NCI-H128 (cell line): Measurements from ENCODE around the gene FAM89B.

Experiments
- DNase-seq: peaks from one replicate; lab custom pipeline; 2025; ENCODE audit not compliant: unreplicated experiment; lab: John Stamatoyannopoulos, UW

Gene FAM89B

DNA sequence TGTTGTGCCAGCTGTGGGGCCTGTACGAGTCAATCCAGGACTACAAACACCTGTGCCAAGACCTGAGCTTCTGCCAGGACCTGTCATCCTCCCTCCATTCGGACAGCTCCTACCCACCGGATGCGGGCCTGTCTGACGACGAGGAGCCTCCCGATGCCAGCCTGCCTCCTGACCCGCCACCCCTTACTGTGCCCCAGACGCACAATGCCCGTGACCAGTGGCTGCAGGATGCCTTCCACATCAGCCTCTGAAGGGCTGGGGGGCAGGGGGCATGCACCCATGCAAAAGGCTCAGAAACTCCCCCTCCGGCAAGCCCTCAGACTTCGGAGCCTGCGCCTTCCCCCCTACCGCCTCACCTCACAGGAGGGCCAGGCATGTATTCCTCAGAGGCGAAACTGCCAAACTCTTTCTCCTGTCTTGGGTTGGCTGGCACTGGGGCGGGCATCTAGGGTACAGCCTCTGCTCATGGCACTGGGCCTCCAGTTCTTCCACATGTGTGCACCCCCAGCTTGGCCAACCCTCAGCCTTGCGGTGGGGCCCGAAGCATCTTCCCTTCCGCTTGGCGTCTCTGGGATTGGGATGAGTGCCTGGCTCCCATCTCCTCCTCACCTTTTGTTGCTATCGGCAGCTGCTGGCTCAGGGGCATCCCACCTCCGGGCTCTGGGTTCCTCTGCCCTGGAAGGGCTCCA is 1.2 kb downstream of the FAM89B start:
- DNase-seq, result no peak

DNA sequence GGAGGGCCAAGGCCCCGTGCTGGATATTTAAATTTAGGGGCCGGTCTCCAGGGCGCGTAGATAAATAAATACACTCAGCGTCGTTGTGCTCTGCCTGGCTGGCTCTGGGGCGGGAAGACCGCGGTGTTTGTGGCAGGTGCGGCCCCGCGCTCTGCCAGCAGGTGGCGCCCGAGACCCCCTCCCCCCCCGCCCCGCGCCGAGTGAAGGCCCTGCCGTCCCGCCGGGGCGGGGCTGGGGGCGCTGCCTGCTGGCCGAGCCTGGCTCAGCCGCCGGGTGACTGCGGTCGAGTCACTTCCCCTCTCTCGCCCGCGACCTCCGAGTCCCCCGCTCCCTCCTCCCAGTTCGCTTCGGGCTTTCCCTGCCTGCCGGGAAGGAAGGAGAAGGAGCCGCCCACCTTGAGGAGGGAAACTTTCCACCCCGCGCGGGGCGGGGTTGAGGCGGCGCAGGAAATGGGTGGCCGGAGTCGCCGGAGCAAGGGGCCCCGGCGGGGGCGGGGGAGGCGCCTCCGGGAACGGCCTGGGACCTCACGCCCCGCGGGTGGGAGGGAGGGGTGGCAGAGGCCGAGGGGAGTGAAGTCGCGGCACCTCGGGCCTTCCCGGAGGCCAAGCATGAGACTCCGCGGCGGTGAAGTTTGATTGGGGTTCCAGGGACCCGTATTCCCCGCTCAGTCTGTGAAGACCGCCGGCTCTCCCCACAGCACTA is 1.9 kb downstream of the FAM89B start:
- DNase-seq, result peak; percentile 31

GRCh38 chr11:65574811-65575567 is 2.7 kb downstream of the FAM89B start:
- no peak for DNase-seq

- DNase-seq, result no peak
Observed at GRCh38 chr11:65575568-65576231, 3.4 kb downstream of the FAM89B start, which contains the start of gene EHBP1L1. Gene EHBP1L1, plus strand, starts transcription at chr11:65576053. Its CDS starts 250 bp downstream, at chr11:65576303.

- DNase-seq, result no peak
Observed at GRCh38 chr11:65576232-65576866, 4.0 kb downstream of the FAM89B start.

DNA sequence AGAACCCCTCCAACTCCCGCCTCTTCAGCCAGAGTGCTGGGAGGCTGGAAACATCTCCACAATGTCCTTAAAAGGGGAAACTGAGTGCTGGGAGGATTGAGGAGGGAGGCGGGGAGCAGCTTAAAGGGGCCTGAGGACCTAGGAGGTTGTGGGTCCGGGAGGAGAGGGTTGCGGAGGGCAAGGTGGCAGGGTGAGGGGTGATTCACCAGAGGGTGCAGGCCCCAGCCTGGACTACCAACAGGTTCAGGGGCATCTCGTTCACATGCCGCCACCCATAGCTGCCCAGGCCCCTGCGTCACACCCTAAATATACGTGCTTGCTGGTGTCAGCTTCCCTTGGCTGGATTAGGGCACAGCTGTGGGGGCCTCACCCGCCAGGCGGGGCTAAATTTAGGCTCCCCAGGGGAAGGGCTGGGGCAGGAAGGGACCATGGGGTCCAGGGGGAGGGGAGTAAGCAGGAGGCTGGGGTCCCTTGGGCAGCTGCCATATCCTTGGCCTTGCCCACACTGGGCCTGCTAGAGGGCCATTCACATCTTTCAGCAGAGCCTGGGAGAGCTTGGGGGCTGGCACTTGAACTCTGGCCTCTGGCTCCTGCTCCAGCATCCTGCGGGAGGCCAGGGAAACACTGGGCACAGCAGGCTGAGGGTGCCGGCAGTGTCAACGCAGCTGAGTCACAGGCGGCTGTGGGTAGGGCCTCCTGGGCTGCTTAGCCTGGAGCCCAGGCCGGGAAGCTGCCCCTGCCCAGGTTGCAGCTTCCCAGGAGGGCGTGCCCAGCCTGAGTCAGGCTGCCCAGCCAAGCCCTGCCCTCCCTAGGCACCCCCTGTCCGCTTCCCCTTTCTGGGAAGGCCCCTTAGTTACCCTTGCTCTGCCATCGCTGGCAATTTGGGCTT is 4.8 kb downstream of the FAM89B start:
- DNase-seq, result no peak

DNA sequence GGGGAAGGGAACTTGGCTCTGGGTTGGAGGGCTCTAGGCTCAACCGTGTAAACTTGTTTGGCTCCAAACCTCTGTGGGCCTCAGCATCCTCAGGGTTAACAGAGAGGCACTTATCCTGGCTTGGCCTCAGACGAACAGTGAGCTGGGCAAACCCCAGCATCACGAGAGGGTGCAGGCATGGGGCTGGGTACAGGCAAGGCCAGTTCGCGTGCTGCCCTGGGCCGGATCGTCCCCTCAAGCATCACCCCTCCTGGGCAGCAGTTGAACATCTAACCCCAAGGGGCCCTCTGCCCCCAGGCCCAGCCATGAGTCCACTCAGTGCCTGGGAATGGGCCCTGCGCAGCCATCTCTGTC is 5.4 kb downstream of the FAM89B start:
- DNase-seq, result no peak

GRCh38 chr11:65578134-65578533 is 5.8 kb downstream of the FAM89B start:
- DNase-seq, result no peak

- DNase-seq, result no peak
Observed at GRCh38 chr11:65578667-65579066, 6.3 kb downstream of the FAM89B start.

GRCh38 chr11:65579291-65579690 is 7.0 kb downstream of the FAM89B start:
- no peak for DNase-seq

- no peak for DNase-seq
Observed at GRCh38 chr11:65580031-65580692, 7.8 kb downstream of the FAM89B start.

DNA sequence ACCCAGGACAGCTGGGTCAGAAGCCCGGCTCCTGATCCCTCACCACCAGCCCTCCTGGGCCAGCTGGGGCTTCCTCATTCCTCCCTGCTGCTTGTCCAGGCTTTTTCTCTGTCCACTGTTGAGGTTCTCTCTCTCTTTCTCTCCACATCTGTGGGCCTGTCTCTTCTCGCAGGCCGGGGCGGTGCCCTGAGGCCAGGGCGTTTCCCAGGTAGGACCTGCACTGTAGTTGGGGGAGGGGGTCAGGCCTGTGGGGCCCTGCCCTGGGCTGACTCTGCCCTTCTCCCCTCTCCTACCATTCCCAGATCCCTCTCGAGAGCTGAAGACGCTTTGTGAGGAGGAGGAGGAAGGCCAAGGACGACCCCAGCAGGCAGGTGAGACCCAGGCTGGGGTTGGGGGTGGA is 8.4 kb downstream of the FAM89B start:
- DNase-seq, result no peak

DNA sequence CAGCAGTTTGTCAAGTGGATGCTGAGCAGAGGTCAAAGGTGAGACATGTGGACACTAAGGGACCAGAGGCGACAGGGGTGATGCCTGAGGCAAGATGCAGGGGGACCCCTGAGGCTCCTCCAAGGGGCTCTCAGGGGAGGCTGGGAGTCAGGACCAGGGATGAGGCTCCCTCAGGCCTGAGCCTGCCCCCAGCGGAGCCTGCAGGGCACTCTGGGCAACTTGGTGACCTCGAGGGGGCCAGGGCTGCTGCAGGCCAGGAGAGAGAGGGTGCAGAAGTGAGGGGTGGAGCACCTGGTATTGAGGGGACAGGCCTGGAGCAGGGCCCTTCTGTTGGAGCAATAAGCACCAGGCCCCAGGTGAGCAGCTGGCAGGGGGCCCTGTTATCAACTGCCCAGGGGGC is 9.6 kb downstream of the FAM89B start:
- DNase-seq, result no peak

DNA sequence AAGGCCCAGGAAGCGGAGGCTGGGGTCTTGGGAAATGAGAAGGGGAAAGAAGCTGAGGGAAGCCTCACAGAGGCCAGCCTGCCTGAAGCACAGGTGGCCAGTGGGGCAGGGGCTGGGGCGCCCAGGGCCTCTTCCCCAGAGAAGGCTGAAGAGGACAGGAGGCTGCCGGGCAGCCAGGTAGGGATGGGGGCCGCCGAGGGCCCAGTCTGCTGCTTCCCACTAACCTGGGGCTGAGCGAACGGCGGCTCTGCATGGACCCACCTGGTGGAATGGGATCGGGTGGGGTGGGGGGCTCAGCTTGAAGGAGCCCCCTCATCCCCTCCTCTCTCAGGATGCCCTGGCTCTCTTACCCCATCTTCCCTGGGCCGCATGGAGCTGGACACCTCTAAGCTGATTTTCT is 11.3 kb downstream of the FAM89B start:
- no peak for DNase-seq

DNA sequence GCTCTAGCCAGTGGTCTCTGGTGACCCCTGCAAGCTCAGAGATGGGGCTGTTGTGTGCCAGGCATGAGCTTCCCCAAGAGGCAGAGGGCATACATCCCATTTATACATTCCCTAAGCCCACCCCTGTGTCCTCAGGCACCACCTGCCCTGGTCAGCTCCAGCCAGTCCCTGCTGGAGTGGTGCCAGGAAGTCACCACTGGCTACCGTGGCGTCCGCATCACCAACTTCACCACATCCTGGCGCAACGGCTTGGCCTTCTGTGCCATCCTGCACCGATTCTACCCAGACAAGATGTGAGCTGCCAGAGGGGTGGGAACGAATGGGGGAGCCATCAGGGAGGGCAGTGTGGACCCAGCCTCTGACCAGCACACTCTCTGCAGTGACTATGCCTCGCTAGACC is 11.8 kb downstream of the FAM89B start:
- DNase-seq, result no peak

- no peak for DNase-seq
Observed at GRCh38 chr11:65584723-65585171, 12.4 kb downstream of the FAM89B start.

DNA sequence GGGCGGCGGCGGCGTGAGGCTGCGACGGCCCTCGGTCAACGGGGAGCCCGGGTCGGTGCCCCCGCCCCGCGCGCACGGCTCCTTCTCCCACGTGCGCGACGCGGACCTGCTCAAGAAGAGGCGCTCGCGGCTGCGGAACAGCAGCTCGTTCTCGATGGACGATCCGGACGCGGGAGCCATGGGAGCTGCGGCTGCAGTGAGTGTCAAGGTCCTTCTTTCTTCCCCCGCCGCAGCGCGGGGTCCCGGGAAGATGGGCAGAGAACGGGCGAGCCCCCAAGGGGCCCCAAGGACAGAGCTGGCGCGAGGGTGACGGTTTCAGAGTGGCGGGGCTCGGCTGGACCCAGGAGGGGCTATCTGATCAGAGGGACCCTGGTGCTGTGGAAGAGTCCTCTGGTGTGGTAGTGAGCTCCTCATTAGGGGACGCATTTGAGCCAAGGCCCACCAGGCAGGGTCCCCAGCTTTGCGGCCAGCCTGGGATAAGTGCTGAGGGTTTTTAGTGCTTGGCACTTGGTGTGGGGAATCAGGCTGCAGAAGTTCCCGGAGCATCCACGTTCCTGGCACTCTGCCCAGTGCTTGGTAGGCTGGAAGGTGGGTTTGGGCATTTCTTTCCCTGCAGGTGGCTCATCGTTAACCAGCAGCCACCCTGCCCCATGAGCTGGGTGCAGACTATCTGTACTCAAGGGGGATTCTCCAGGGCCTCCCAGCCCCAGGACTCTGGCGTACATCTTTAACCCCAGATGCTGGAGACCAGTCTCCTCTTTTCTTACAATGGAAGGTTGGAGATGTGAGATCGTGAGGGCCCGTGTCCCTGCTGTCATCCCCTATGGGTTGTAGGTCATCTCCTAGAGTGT is 13.3 kb downstream of the FAM89B start:
- DNase-seq, result no peak

DNA sequence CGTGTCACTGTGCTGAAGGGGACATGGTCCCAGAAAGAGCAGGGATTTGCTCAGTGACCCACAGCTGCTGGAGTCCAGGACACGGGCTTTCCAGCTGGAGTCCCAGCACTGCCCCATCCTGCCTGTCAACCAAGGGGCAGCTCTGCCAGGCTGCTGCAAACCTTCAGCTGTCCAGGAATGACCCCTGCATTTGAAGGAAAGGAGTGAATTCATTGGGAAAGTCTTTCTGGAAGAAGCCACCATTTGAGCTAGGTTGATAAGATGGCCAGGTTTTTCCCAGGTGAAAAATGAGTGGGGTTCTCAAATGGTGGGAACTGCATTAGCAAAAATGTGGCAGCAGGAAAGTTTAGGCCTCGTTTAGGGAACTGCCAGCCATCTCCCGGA is 13.9 kb downstream of the FAM89B start:
- no peak for DNase-seq

DNA sequence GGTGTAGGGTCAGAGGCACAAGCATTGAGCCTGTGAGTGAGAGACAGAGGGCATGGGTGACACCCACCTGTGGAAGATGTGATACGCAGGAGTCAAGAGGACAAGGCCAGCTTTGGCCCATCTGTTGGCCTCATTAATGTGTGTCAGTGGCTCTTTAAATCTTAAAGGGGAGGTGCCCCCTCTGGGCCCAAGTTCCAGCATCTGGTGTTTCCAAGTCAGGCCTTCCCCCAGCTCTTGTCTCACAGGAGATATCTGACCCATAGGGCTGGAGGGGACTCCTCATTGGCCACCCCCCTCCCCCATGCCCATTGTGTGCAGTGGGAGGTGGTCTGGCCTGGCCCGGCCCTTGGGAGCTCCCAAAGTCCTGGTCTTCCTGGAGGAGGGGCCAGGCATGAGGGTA is 14.3 kb downstream of the FAM89B start:
- no peak for DNase-seq
